HG03175 (cell line): ENCODE measurements around the gene NEU2.

Experiments
- ATAC-seq: cut with Tn5 transposase; IDR thresholded peaks from one replicate; pipeline ENCODE4 v1.9.1; 2021; ENCODE audit warnings: mild to moderate bottlenecking, moderate library complexity; ENCODE audit not compliant: unreplicated experiment

NEU2 gene

DNA sequence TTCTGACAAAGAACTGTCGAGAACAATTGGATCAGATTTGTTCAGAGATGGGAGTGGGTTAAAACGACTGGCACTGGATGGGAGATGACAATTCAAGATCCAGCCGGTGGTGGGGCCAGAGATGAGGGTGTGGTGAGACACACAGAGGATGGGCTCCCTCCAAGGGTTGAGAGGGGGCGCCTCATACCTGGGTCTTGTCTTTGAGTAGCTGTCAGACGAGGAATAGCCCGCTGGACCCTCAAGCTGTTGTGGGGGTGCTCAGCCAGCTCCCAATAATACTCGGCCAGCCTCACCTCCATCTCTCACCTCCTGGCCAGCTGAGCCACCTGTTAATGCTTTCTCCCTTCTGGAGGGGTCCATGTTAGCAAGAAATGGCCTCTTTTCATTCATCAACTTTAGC lies 41.6 kb downstream of the NEU2 start:
- no peak for ATAC-seq

DNA sequence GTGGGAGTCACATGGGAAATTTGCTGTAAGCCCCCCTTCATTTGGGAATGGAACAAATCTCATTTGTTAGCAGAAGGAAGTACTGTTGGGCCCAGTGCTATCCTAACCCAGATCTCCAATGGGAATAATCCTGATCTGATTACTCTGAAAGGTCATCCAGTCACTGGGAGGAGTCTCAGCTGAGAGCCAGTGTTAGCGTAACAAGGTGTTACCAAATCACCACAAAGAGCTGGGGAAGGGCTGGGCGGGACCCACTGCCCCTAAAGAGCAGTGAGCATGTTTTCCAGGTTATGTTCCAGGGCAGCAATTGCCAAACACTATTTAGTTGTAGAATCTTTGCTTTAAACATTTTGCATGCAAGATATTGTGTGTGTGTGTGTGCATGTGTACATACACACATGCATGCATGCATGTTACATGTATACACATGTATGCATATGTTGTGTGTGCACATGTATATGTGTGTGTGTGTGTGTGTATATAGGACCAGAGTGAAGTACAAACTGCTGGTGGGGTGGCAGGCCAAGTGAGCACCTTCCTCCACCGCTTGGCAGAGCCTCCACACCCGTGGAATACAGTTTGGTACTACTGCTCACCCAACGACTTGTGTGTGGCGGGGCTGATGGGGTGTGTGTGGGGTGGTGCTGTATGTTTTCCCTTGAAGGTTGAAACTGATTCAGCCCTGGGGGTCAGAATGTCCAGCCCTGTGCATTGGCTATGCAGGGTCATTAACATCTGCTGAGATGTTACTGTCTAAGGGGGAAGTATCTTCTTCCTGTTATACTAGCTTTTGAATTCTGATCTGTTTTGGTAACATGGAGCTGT lies 42.9 kb downstream of the NEU2 start:
- peak; percentile 27 for ATAC-seq

DNA sequence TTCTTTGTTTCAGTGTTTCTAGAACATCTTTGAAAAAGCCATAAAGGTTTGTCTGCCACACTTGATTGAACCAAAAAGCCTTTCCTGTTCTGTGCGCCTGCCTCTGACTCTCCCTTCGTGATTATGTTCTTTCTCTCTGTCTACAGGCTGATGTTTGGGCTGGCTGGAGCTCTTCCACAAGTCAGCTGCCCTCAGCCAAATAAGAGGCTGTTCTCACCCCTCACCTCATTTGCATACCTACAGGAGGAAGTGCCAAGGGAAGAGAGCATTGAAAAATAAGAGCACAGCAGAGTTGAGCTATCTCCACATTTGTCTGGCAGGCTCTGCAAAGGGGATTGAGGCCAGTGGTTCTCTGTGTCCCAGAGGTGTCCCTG lies 43.5 kb downstream of the NEU2 start:
- ATAC-seq, result peak; percentile 53

DNA sequence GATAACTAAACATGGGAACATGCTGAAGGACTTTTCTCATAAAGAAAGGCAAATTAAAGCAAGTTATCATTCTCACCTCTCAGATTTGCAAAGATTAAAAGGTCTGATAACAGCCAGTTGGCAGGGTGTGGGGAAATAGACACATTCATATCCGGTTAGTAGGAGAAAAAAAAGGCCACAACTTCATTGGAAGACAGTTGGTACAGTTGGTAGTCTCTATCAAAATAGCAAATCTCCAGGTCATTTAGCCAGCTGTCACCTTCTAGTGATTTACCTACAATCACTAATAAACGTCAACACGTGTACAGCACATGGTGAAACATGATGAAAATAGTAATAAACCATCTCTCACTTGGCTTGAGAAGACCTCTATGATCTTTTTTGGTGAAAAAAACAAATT lies 44.3 kb downstream of the NEU2 start:
- ATAC-seq, result no peak

DNA sequence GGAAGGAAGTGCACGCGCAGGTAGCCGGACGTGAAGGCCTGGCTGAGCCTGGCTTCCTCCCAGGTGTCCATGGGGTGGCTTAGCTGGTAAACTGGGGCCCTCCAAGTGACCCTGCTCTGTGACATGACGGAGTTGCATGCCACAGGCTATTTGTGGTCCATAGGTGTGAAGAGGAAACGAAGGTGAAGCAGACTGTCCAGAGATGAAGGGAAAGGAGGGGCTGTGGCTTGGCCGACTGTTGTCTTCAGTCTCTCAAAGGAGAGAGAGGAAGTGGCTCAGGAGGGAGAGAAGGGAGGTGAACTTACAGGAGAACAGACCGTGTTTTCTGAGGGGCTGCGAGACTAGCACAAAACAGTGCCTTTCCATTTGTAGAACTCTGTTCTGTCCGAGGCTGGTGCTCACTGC lies 47.0 kb downstream of the NEU2 start:
- peak; percentile 61 for ATAC-seq

DNA sequence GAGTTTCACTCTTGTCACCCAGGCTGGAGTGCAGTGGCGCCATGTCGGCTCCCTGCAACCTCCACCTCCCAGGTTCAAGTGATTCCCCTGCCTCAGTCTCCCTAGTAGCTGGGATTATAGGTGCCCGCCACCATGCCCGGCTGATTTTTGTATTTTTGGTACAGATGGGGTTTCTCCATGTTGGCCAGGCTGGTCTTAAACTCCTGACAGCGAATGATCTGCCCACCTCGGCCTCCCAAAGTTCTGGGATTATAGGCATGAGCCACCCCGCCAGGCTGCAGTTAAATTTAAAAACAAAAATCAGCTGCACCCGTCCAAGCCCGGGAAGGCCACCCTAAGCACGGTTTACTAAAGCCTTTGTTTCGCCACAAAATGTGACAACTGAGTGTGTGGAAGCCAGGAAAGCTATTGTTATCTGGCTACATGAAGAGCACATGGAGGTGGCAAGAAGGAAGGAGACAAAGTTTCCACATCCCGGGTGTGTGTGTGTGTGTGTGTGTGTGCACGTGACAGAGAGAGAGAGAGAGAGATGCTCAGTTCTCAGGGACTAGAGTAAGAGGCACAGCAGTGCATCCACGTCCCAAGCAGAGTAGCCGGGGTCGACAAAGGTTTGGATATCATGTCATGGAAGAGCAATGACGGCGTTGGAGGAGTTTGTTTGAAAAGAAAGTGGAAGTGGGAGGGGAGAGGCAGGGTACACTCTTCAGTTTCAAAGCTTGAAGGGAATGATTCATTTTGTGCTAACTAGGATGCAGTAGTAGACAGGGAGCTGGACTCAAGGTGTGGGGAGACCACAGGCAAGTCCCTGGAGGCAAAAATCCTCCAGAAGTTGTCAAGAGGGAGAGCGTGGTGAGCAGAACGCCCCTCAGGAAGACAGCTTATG lies 47.7 kb downstream of the NEU2 start:
- ATAC-seq, result no peak

DNA sequence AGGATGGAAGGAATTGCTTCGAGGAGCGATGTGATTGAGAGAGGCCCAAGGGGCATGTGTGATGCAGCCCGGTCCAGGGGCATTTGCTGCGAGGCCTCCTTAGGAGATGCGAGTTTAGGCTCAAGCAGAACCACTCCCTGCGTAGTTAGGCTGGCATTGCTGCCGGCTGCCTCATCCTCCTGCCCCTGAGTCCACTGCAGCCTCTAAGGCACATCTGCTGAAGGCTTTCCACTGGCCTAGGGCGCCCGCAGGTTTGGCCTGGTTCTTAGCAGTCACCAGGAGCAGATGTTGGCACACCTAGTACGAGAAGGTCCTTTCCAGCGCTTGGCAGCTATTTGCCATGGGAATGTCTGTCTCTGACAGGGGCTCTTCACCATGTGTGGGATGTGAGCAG lies 48.4 kb downstream of the NEU2 start:
- no peak for ATAC-seq

DNA sequence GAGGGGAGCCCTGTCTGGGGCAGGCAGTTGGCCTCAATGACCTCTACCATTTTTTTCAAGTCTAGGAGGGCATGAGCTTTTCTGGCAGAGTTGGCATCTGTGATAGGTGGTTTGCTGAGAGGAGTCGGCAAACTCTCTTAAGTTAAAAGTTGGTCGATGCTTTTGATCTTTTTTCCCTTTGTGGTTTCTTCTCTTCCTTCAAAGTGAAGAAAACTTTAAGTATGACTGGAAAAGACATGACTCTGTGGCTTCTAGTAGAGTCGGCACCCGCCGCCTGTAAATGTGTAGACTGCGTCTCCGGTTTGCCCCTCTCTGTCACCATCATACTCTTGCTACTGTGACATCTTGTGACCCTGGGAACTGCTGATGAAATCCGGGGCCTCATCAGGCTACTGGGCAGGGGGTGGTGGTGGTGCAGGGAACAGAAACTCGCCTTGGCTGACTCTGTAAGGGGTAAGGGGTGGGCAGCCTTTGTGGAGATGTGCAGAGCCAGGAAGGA lies 48.8 kb downstream of the NEU2 start:
- ATAC-seq, result no peak

DNA sequence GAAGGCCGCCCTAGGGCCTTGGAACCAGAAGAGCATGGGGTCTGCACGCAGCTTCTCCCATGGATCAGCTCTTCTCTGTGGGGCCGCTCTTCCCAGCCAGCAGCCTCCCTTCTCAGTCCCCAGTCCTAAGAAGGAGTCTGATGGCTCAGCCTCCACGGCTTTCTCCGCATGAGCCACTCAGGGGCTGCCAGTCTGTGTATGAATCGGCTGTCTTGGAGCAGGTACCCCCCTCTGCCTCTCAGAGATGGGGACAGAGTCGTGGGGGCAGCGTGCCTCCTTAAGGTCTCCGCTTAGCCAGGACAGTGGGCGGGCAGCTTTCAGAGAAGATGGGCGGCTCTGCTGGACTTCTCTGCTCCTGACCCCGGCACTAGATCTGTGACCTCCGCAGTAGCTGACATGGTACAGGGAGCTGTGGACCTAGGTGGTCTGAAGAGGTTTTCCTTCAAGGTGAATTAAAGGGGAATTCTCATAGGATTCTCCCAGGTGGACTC lies 49.3 kb downstream of the NEU2 start:
- peak; percentile 1 for ATAC-seq

DNA sequence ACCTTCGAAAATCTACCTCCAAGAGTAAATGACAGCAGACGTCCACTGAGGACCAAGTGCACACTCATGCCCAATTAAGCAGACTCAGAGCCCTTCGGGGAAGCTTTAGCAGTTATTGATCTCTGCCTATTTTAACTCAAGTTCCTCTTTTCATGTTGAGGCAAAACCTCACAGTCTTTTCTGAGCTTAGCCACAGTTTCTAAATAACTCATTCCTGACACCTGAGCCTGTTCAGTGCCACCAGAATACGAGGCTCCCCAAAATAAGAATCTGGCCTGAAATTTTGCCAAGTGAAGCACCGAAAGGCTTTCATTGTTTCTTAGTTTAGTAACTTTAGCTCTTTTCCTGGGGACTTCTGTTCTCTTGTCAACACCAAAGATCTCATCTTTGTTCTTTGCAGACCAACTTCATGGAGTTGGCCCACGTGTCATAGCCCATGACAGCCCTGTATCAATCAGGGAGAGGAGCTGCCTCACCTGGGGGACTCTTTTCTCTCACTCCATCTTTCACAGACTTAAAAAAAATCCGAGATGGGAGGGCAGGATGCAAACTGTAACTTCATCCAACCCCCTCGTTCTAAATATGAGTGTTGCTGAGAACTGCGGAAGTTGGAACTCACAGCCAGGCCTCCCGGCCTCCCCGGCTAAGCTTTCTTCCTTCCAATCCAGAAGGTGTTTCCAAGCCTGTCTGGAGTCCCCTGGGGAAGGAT lies 49.9 kb downstream of the NEU2 start:
- ATAC-seq, result peak; percentile 37

DNA sequence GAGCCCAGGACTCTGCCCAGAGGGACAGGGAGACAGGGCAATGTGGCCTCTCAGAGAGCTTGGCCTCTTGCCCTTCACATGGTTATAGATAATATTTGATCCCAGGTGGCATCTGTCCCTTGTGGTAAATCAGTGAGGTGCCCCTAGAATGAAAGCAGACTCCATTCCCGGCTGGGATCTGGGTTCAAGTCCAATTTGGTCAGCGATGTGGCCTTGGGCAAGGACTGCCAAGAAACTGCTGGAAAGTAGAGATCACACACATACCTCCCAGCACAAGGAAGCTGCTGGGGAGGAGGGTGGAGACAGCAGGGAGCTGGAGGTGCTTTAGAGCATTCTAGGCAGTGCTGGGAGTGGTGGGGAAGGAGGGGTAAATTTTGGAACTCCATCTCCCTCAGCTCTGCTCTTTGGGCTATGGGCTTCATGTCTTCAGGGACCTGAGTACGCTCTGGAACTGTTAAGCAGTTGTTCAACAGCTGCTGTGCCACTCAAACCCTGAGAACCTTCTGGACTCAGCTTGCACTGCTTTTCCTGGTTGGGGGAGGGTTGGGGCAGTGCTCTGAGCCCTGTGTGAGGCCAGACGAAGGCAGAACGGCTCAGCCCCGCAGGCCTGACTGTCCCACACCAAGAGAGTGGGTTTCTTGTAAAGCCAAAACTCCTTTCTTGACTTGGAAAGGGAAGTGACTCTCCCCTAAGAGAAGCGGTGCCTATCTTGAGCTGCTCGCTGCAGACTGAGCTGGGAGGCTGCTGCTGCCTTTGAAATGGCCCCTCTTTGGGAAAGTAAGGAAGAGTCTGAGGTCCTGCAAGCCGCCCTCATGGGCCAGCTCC lies 50.7 kb downstream of the NEU2 start:
- no peak for ATAC-seq

DNA sequence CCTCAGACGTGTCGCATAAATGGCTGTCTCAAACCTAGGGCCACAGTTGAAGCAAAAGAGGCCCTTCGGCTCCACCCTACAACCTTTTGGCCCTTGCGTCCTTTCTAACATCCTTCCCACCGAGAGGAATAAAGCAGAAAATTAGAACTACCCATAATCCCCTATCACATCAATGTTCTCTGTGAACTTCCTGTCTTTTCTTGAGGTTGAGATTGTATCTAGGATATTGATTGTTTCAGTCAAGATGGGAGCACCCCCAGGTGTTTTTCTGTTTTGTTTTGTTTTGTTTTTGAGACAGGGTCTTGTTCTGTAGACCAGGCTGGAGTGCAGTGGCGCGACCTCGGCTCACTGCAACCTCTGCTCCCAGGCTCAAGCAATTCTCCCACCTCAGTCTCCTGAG lies 51.3 kb downstream of the NEU2 start:
- no peak for ATAC-seq

DNA sequence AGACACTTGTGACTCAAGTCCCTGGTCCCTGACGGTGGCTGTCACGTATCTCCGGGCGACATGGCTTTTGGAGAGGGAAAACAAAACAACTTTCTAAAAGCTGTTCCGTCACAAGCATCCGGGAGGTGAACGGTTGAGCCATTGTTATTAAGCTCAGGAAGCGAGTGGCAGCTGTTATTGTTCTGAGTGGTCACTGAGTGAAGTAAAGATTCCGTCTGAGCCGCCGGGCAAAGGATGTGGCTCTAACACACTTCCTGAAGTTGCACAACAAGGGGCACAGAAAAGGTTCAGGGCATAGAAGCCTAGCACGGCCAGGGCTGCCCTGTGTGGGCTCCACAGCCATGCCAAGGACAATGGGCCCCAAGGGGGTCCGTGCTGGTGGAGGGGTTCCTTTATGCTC lies 52.0 kb downstream of the NEU2 start:
- peak; percentile 20 for ATAC-seq
